Transverse colon (tissue), 4 donors: Measurements from ENCODE around the gene TMEM69. TPM values are rescaled to one million over a fixed set of nuclear protein-coding genes. Genes with fewer than 3 reads are reported as not detected.
"Not testable (repeated sequence)": the region's sequence is repeated elsewhere in the genome, so short reads cannot be mapped to it uniquely, and the experiment has no call there.

Experiments used
- DNase-seq: peaks from one replicate; pipeline ENCODE4 v3.0.0-alpha.2; 2019
- H3K27ac ChIP-seq, 4 donors: fragments of 200-600 bp; sonication (generic); 2 replicates each; pipeline ENCODE4 v1.5.1; 2016 to 2018; ENCODE audit warnings: inconsistent platforms in 4 of 4
- H3K27me3 ChIP-seq: fragments of 200-600 bp; sonication (generic); 2 replicates; pipeline ENCODE4 v1.5.1; 2017; ENCODE audit warnings: inconsistent platforms
- H3K36me3 ChIP-seq, 4 donors: fragments of 200-600 bp; sonication (generic); 2 replicates each; pipeline ENCODE4 v1.5.1; 2017 to 2019; ENCODE audit warnings: inconsistent platforms in 4 of 4
- H3K4me1 ChIP-seq, 4 donors: fragments of 200-600 bp; sonication (generic); 2 replicates each; pipeline ENCODE4 v1.5.1; 2017 to 2020; ENCODE audit warnings: inconsistent platforms in 4 of 4
- H3K4me3 ChIP-seq, 4 donors: fragments of 200-600 bp; sonication (generic); 1 replicate in 1 of 4; 2 replicates in 3 of 4; pipeline versions ENCODE4 v1.5.1 to v1.6.1; 2017 to 2019; ENCODE audit warnings: inconsistent platforms in 4 of 4
- H3K9me3 ChIP-seq, 2 donors: fragments of 200-600 bp; sonication (generic); 2 replicates each; pipeline ENCODE4 v1.5.1; 2017 to 2019; ENCODE audit warnings: inconsistent platforms in 2 of 2
- CTCF ChIP-seq, 5 experiments: fragments of 200-600 bp in 3 of 5; fragments of 450-650 bp in 2 of 5; sonication (generic) in 3 of 5; IDR thresholded peaks; 1 replicate in 2 of 5; 2 replicates in 3 of 5; pipeline ENCODE4 v1.5.1; 2016 to 2017; ENCODE audit warnings: antibody characterized with exemption in 5 of 5, inconsistent platforms in 3 of 5, mild to moderate bottlenecking in 2 of 5, moderate library complexity in 1 of 5
- EP300 ChIP-seq: sonication (generic); formaldehyde crosslinking; IDR thresholded peaks from one replicate; pipeline ENCODE4 v1.6.1; 2017; ENCODE audit warnings: antibody characterized with exemption, low read depth
- POLR2A ChIP-seq: fragments of 450-650 bp; IDR thresholded peaks from one replicate; pipeline ENCODE4 v1.6.1; 2016; ENCODE audit warnings: antibody characterized with exemption, mild to moderate bottlenecking, moderate library complexity
- POLR2AphosphoS5 ChIP-seq, 3 donors: sonication (generic); formaldehyde crosslinking; IDR thresholded peaks; one replicate each; pipeline ENCODE4 v1.6.1; 2016; ENCODE audit warnings: antibody characterized with exemption in 3 of 3
- WGBS, 2 donors: methylation state at CpG; one replicate each; pipeline ENCODE4 v1.1.5; 2018; ENCODE audit warnings: low coverage in 1 of 2; 5-methylcytosine and 5-hydroxymethylcytosine counted together
- in situ Hi-C, 4 donors: fragments of 200-750 bp; cut with MboI; loops; one replicate each; pipeline versions ENCODE4 v1.15.0 to v1.15.1; 2017; ENCODE audit warnings: low sequenced_read_pairs in 3 of 4, low pct_ligation_motif_present in 1 of 4, low pct_unique_long_range_greater_than_20kb in 1 of 4
- intact Hi-C: fragments of 100-400 bp; cut with DNase I; formaldehyde crosslinking; loops from one replicate; pipeline ENCODE4 v1.15.1; 2023; ENCODE audit warnings: low total_unique reads
- total RNA-seq, 4 donors: library from RNA; depleted of rRNA; stranded (reverse); fragments of >200 nt; gene quantifications; one replicate each; pipeline ENCODE4 v1.1.0, GENCODE V29; 2016

TMEM69 gene
- total RNA-seq, 4 donors from 2014 or later, result 6.4 to 47.2 (median 28.0) TPM

- in situ Hi-C loops, result no loop called here
These were observed 30.3 kb downstream of the TMEM69 start for GRCh38 chr1:45718289-45718688.

GRCh38 chr1:45721207-45721606 is 33.2 kb downstream of the TMEM69 start:
- H3K36me3 ChIP-seq, result peaks cover 0 to 6% (median 0%) of the 10 kb centered on the region in 4 donors
- 50 to 53% methylated on average over 1 of the region's 1 CpG for WGBS, 2 donors
- H3K27ac ChIP-seq, result no peak overlapping the region
- TF ChIP-seq EP300 (no peak), POLR2AphosphoS5 (IDR thresholded peaks at IDR 0.05) (no peak), CTCF (IDR thresholded peaks at IDR 0.05) (no peak), POLR2A (no peak)
- intact Hi-C loops, result no loop called here
- no peaks in the 10 kb centered on the region for H3K4me1 ChIP-seq
- no peaks in the 10 kb centered on the region for H3K9me3 ChIP-seq
- DNase-seq, result no peak
- in situ Hi-C loops, result no loop called here
- H3K27me3 ChIP-seq, result no peaks in the 10 kb centered on the region
- H3K4me3 ChIP-seq, result no peak overlapping the region

More at GRCh38 chr1:45718289-45718688, 30.3 kb downstream of the TMEM69 start:
- Histone ChIP-seq H3K4me3 (no peak overlapping the region), H3K36me3 (peaks cover 0 to 9% (median 0%) of the 10 kb centered on the region in 4 donors), H3K4me1 (no peaks in the 10 kb centered on the region), H3K27ac (no peak overlapping the region), H3K27me3 (no peaks in the 10 kb centered on the region), H3K9me3 (no peaks in the 10 kb centered on the region)
- no peak for DNase-seq
- intact Hi-C loops, result no loop called here
- WGBS, 2 donors, result 100% methylated on average over 1 of the region's 1 CpG; no CpG with 5 or more reads in 1 of the 2 donors
- TF ChIP-seq POLR2A (no peak), CTCF (IDR thresholded peaks at IDR 0.05) (no peak), POLR2AphosphoS5 (IDR thresholded peaks at IDR 0.05) (no peak), EP300 (no peak)

- intact Hi-C loops (no loop called here), in situ Hi-C loops (no loop called here)
- H3K27me3 ChIP-seq, result no peaks in the 10 kb centered on the region
- H3K9me3 ChIP-seq, result no peaks in the 10 kb centered on the region
- DNase-seq, result no peak
- no peak overlapping the region for H3K27ac ChIP-seq
- H3K4me1 ChIP-seq, result no peaks in the 10 kb centered on the region
- H3K36me3 ChIP-seq, result peaks cover 0 to 12% (median 1%) of the 10 kb centered on the region in 4 donors
- H3K4me3 ChIP-seq, result no peak overlapping the region
- 89 to 94% methylated on average over 3 of the region's 3 CpGs for WGBS, 2 donors
- TF ChIP-seq EP300 (no peak), CTCF (IDR thresholded peaks at IDR 0.05) (no peak)
These were observed 34.8 kb downstream of the TMEM69 start for GRCh38 chr1:45722809-45723208.

GRCh38 chr1:45723248-45723930 is 35.4 kb downstream of the TMEM69 start:
- DNase-seq, result no peak
- no peak for TF ChIP-seq EP300
- in situ Hi-C loops (no loop called here), intact Hi-C loops (no loop called here)
- Histone ChIP-seq H3K9me3 (no peaks in the 10 kb centered on the region), H3K27me3 (no peaks in the 10 kb centered on the region), H3K36me3 (peaks cover 0 to 14% (median 3%) of the 10 kb centered on the region in 4 donors), H3K27ac (no peak overlapping the region), H3K4me3 (no peak overlapping the region), H3K4me1 (no peaks in the 10 kb centered on the region)

- intact Hi-C loops, in situ Hi-C loops, H3K27ac ChIP-seq, H3K4me3 ChIP-seq, H3K9me3 ChIP-seq, H3K4me1 ChIP-seq, DNase-seq, H3K27me3 ChIP-seq: not testable (repeated sequence)
- WGBS, 2 donors, result 98 to 99% methylated on average over 7 to 9 of the region's 9 CpGs
- H3K36me3 ChIP-seq, result peaks cover 0 to 28% (median 5%) of the 10 kb centered on the region in 4 donors
These were observed 38.0 kb downstream of the TMEM69 start for GRCh38 chr1:45726007-45726406.
